Measurements from ENCODE around the gene WFDC10A. TPM values are rescaled to one million over a fixed set of nuclear protein-coding genes. Genes with fewer than 3 reads are reported as not detected.
"Not testable (repeated sequence)": the region's sequence is repeated elsewhere in the genome, so short reads cannot be mapped to it uniquely, and the experiment has no call there.

WFDC10A gene
- total RNA-seq, 2 experiments from 2014 or later = not detected

DNA sequence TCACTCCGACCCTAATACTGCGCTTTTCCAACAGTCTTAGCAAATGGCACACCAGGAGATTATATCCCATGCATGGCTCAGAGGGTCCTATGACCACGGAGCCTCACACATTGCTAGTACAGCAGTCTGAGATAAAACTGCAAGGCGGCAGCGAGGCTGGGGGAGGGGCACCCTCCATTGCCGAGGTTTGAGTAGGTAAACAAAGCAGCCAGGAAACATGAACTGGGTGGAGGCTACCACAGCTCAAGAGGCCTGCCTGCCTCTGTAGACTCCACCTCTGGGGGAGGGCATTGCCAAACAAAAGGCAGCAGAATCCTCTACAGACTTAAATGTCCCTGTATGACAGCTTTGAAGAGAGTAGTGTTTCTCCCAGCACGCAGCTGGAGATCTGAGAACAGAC is 22.2 kb downstream of the WFDC10A start:
- CTCF ChIA-PET; H3K27ac Mint-ChIP-seq; H3K4me3 Mint-ChIP-seq; intact Hi-C loops (cut with micrococcal nuclease); H3K9me3 Mint-ChIP-seq; H3K36me3 Mint-ChIP-seq (ENCODE audit: low read depth); H3K4me1 Mint-ChIP-seq (ENCODE audit: low read depth); DNase-seq: not testable (repeated sequence)
- peaks cover 13% of the 10 kb centered on the region for H3K27me3 Mint-ChIP-seq (ENCODE audit: low read depth)

DNA sequence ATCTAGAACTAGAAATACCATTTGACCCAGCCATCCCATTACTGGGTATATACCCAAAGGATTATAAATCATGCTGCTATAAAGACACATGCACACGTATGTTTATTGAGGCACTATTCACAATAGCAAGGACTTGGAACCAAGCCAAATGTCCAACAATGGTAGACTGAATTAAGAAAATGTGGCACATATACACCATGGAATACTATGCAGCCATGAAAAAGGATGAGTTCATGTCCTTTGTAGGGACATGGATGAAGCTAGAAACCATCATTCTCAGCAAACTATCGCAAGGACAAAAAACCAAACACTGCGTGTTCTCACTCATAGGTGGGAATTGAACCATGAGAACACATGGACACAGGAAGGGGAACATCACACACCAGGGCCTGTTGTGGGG is 27.5 kb downstream of the WFDC10A start:
- not testable (repeated sequence) for H3K4me1 Mint-ChIP-seq (ENCODE audit: low read depth)

DNA sequence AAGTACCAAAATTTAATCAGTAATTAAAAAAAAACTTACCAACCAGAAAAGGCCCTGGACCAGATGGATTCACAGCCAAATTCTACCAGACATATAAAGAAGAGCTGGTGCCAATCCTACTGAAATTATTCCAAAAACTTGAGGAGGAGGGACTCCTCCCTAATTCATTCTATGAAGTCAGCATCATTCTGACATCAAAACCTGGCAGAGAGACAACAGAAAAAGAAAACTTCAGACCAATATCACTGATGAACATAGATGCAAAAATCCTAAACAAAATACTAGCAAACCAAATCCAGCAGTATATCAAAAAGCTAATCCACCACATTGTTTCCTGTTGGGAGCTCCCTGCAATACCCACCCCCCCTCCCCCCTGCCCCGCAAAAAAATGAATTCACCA is 40.6 kb downstream of the WFDC10A start, which contains the start of gene WFDC11:
Gene WFDC11 (minus strand): TSS at position 101 of the 400 bp plus-strand sequence. CDS start 19,639 bp downstream, outside the sequence.
- DNase-seq = no peak
- no peaks in the 10 kb centered on the region for H3K36me3 Mint-ChIP-seq (ENCODE audit: low read depth)
- intact Hi-C loops (cut with micrococcal nuclease) = no loop called here
- H3K4me3 Mint-ChIP-seq = no peak within 1 kb of the TSS
- H3K4me1 Mint-ChIP-seq (ENCODE audit: low read depth) = no peaks in the 10 kb centered on the region
- H3K9me3 Mint-ChIP-seq = no peaks in the 10 kb centered on the region
- peaks cover 23% of the 10 kb centered on the region for H3K27me3 Mint-ChIP-seq (ENCODE audit: low read depth)
- H3K27ac Mint-ChIP-seq = no peak within 1 kb of the TSS
- CTCF ChIA-PET = no interaction called here

More for the DNA sequence above, 27.5 kb downstream of the WFDC10A start:
- CTCF ChIA-PET = interaction anchor here (1.5 kb wide), 1 partner anchor 114 kb away, joined by 6 read pairs; no protein-coding TSS in a partner anchor
- DNase-seq; H3K27me3 Mint-ChIP-seq (ENCODE audit: low read depth); H3K36me3 Mint-ChIP-seq (ENCODE audit: low read depth); intact Hi-C loops (cut with micrococcal nuclease); H3K4me3 Mint-ChIP-seq; H3K27ac Mint-ChIP-seq: not testable (repeated sequence)
- H3K9me3 Mint-ChIP-seq = peaks cover 11% of the 10 kb centered on the region

DNA sequence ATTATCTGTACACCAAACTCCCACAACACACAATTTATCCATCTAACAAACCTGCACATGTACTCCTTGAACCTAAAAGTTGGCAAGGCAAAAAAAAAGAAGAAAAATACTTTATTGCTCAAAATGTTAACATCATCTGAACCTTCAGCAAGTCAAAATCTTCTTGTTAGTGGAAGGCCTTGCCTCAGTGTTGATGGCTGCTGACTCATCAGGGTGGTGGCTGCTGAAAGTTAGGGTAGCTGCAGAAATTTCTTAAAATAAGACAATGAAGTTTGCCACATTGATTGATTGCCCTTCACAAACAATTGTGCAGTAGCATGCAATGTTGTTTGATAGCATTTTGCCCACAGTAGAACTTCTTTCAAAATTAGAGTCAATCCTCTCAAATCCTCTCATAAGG is 43.2 kb downstream of the WFDC10A start:
- Mint-ChIP-seq H3K27me3 (ENCODE audit: low read depth) (peaks cover 29% of the 10 kb centered on the region), H3K27ac (no peak overlapping the region), H3K9me3 (peaks cover 7% of the 10 kb centered on the region), H3K4me3 (no peak overlapping the region), H3K4me1 (ENCODE audit: low read depth) (no peaks in the 10 kb centered on the region), H3K36me3 (ENCODE audit: low read depth) (peaks cover 1% of the 10 kb centered on the region)
- DNase-seq = no peak
- intact Hi-C loops (cut with micrococcal nuclease) = no loop called here
- CTCF ChIA-PET = no interaction called here

GRCh38 chr20:45679650-45680049 is 50.1 kb downstream of the WFDC10A start:
- peaks cover 27% of the 10 kb centered on the region for H3K9me3 Mint-ChIP-seq
- H3K27ac Mint-ChIP-seq = no peak overlapping the region
- CTCF ChIA-PET = interaction anchor here (0.8 kb wide), 1 partner anchor 91 kb away, joined by 3 read pairs; no protein-coding TSS in a partner anchor
- peaks cover 25% of the 10 kb centered on the region for H3K27me3 Mint-ChIP-seq (ENCODE audit: low read depth)
- no peak for DNase-seq
- H3K4me1 Mint-ChIP-seq (ENCODE audit: low read depth) = no peaks in the 10 kb centered on the region
- intact Hi-C loops (cut with micrococcal nuclease) = no loop called here
- peaks cover 5% of the 10 kb centered on the region for H3K36me3 Mint-ChIP-seq (ENCODE audit: low read depth)
- no peak overlapping the region for H3K4me3 Mint-ChIP-seq

Other genes starting within 250 kb of the WFDC10A start
- gene DBNDD2, start 221.4 kb upstream of the WFDC10A start, total RNA-seq = 10 to 100 TPM; 55.3 to 56.7 TPM
- 10 to 100 TPM; 37.7 to 43.8 TPM for gene PIGT, start 213.6 kb upstream of the WFDC10A start, total RNA-seq
- gene WFDC2, start 160.0 kb upstream of the WFDC10A start, total RNA-seq = 1 to 10 TPM in 1 of 2 experiments, under 1 TPM in 1; 0.83 to 1.0 TPM
- not detected for gene SPINT3, start 114.1 kb upstream of the WFDC10A start, total RNA-seq
- not detected for gene WFDC6, start 90.3 kb upstream of the WFDC10A start, total RNA-seq
- gene EPPIN, start 82.3 kb upstream of the WFDC10A start, total RNA-seq = not detected
- gene WFDC8, start 50.5 kb upstream of the WFDC10A start, total RNA-seq = not detected
- not detected for gene WFDC9, start 1.5 kb downstream of the WFDC10A start, total RNA-seq
- not detected for gene WFDC11, start 40.5 kb downstream of the WFDC10A start, total RNA-seq
- not detected for gene WFDC13, start 72.3 kb downstream of the WFDC10A start, total RNA-seq
- gene WFDC10B, start 75.3 kb downstream of the WFDC10A start, total RNA-seq = not detected
- not detected for gene SPINT4, start 92.6 kb downstream of the WFDC10A start, total RNA-seq
- not detected for gene WFDC3, start 162.1 kb downstream of the WFDC10A start, total RNA-seq
- gene DNTTIP1, start 162.2 kb downstream of the WFDC10A start, total RNA-seq = 10 to 100 TPM; 22.4 TPM
- 100 to 1,000 TPM; 189 to 202 TPM for gene UBE2C, start 182.9 kb downstream of the WFDC10A start, total RNA-seq
- not detected for gene TNNC2, start 197.6 kb downstream of the WFDC10A start, total RNA-seq
- gene SNX21, start 204.1 kb downstream of the WFDC10A start, total RNA-seq = 1 to 10 TPM in 1 of 2 experiments, under 1 TPM in 1; 0.72 to 1.2 TPM
- 10 to 100 TPM; 21.4 to 23.3 TPM for gene ACOT8, start 227.7 kb downstream of the WFDC10A start, total RNA-seq
- gene ZSWIM3, start 227.9 kb downstream of the WFDC10A start, total RNA-seq = 1 to 10 TPM; 3.3 to 3.7 TPM